Stimulated activated CD8-positive, alpha-beta memory T cell treated with anti-CD3 and anti-CD28 coated beads, Interleukin-4, amount 100 ng/mL, for 48 hours (primary cell): ENCODE results near the gene KRTAP9-3.
"Not testable (repeated sequence)": the region's sequence is repeated elsewhere in the genome, so short reads cannot be mapped to it uniquely, and the experiment has no call there.

Experiments
- DNase-seq: peaks from one replicate; pipeline ENCODE4 v3.0.0-alpha.2; 2020

The KRTAP9-3 gene, protein sequence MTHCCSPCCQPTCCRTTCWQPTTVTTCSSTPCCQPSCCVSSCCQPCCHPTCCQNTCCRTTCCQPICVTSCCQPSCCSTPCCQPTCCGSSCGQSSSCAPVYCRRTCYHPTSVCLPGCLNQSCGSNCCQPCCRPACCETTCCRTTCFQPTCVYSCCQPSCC

GRCh38 chr17:41232399-41233105 lies at the start of gene KRTAP9-3:
Gene KRTAP9-3, plus strand, starts transcription at chr17:41232449. Its CDS starts 53 bp downstream, at chr17:41232502.
- not testable (repeated sequence) for DNase-seq

DNA sequence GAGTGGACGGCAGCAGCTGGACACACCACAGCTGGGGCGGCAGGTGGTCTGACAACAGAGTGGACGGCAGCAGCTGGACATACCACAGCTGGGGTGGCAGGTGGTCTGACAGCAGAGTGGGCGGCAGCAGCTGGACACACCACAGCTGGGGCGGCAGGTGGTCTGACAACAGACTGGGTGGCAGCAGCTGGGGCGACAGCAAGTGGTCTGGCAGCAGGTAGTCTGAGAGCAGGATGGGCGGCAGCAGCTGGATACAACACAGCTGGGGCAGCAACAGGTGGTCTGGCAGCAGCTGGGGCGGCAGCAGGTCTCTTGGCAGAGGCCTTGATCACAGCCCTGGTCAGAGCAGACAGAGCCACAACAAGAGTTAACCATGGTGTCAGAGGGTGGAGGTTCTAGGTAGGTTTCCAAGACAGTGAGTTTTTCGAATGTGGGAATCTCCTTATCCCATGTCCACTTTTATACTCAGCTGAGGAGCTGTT lies 47.7 kb upstream of the KRTAP9-3 start, which contains the start of gene KRTAP4-1:
Gene KRTAP4-1, minus strand, starts transcription at position 432 of the 482 bp plus-strand sequence. Its CDS starts 57 bp downstream, at position 375.
- DNase-seq: no peak

DNA sequence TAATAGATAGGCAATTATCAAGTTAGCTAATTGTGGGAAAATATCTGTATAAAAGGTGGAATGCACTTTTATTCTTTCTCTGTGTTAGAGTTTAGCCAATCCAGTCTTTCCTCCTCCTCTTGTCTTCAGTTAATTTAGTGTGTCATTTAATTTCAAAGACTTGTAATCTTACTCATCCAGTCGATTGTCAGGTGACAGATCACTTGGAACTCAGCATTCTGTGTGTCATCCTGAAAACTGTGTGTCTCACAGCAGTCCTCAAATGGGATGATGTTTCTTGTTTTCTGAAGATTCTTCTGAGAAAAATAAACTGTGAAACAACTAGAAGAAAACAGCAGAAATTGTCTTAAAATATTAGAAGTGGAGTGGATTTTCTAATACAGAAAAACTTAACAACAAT lies 47.2 kb upstream of the KRTAP9-3 start:
- DNase-seq: no peak

DNA sequence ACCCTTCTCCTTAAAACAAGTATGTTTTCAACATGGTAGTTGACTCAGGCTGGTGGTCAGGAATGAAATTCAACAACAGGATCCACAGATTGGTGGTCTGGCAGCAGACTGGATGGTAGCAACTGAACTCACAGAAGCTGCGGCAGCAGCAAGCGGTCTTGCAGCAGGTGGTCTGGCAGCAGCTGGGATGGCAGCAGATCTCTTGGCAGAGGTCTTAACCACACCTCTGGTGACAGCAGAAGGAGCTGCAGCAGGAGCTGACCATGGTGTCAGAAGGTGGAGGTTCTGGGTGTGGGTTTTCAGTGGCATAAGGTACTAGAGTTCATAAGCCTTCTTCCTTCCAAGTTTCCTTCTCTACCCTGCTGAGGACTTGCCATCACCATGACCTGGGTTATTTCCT lies 45.4 kb upstream of the KRTAP9-3 start:
- no peak for DNase-seq

- not testable (repeated sequence) for DNase-seq
Measured at GRCh38 chr17:41189837-41190318, 42.4 kb upstream of the KRTAP9-3 start, which contains the start of gene KRTAP9-1. Gene KRTAP9-1, plus strand, starts transcription at chr17:41189887. Its CDS starts 0 bp downstream, at chr17:41189887.

GRCh38 chr17:41190328-41190727 lies 41.9 kb upstream of the KRTAP9-3 start:
- no peak for DNase-seq

DNA sequence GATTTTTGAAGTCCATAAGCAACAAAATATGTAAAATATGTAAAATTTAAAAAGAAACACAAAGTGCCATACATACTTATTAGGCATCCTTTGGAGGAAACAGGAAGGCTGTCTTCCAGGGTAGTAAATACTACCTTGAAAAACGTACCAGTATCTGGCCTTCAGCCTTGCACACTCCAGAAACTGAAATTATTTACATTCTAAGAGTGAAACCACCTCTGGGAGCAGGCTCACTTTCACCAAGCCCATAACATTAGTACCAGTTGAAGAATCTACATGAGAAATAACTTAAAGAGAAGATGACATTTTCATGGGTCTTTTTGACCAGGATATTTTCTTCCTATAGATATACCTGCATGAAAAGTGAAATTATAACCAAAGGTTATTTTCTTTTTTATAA lies 36.2 kb upstream of the KRTAP9-3 start:
- DNase-seq: no peak

DNA sequence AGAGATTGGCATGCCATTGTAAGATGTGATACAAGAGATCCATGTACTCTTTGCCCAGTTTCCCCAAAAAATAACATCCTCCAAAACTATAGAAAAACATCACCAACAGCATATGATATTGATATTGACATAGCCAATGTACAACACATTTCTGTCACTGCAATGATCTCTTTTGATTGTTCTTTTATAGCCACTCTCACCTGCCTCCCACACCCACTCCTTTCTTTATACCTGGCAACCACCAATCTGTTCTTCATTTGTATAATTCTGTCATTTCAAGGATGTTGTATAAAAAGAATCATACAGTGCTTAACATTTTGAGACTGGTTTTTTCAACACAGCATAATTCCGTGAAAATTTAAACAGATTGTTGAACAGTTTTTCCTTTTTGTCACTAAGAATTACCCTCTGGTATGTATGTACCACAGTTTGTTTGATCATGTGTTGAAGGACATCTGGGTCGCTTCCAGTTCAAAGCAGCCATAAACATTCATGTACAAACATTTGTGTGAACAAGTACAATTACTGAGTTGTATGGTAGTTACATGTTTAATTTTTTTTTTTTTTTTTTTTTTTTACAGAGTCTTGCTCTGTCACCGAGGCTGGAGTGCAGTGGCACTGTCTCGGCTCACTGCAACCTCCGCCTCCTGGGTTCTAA lies 32.7 kb upstream of the KRTAP9-3 start:
- DNase-seq: no peak

DNA sequence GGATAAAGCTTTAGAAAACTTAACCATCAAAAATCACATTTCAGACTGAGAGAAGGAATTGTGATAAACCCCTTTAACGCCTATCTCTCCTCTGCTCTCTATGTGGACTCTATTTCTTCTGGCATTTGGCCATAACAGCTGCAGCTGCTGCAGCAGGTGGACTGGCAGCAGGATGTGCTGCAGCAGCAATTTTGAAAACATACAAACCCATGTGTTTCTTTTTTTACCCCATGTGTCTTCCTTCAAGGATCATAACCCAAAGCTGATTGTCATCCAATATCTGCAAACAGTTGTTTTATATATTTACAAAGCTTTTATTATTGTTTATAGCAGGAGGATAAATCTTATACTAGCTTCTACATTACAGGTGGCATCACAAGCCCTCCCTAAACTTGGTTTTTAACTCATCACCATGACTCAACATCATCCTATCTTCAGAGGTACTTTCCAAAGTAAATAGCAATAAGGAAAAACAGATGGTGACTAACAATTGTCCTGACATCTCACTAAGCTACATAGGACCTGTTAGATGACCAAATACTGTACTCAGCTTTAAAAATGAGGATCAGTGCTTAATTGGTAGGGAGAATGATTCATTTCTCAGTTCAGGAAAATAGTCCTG lies 20.3 kb upstream of the KRTAP9-3 start:
- DNase-seq: no peak

DNA sequence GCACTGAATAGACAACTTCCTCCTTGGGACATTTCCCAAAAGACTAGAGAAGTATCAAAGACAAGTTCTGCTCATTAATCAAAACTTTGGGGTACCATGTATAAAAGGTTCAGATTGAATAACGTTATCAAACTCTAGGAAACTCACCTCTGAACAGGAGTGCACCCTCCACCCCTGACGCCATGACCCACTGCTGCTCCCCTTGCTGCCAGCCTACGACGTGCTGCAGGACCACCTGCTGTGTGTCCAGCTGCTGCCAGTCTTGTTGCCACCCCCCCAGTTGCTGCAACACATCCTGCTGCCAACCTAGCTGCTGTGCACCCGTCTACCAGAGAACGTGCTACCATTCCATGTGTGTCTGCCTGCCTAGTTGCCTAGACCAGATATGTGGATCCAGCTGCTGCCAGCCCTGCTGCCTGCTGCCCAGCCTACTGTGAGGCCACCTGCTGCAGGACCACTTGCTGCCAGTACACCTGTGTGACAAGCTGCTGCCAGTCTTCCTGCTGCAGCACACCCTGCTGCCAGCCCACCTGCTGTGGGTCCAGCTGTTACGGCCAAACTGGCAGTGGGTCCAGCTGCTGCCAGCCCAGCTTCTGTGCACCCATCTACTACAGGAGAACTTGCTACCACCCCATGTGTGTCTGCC lies 19.6 kb upstream of the KRTAP9-3 start:
- no peak for DNase-seq

DNA sequence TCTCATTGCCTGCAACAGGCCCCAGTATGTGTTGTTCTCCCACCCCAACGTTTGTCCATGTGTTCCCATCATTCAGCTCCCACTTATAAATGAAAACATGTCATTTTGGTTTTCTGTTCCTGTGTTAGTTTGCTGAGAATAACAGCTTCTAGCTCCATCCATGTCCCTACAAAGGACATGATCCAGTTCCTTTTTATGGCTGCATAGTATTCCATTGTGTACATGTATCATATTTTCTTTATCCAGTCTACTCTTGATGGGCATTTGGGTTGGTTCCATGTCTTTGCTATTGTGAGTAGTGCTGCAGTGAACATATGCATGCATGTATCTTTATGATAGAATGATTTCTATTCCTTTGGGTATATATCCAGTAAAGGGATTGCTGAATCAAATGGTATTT lies 16.6 kb upstream of the KRTAP9-3 start:
- DNase-seq: no peak

GRCh38 chr17:41223821-41224220 lies 8.4 kb upstream of the KRTAP9-3 start:
- no peak for DNase-seq

DNA sequence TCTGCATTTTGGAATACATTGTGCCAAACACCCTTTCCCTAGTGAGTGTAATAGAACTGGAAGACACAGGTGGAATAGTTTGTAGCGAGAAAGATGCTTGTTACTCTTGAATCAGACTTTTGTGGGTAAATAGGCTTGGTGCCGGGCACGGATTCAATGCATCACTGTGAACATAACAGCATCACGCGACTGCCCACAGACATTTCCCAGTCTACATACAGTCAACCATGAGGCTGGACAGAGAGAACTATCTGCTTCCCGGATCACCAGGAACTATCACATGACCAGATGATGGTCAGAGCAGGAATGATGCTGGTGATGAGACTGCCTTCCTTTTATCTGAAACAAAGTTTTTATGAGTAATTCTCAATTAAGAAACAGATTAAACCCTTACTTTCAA lies 6.2 kb upstream of the KRTAP9-3 start:
- no peak for DNase-seq

GRCh38 chr17:41226598-41227095 lies 5.6 kb upstream of the KRTAP9-3 start, which contains the start of gene KRTAP9-2:
Gene KRTAP9-2, plus strand, starts transcription at chr17:41226648. Its CDS starts 7 bp downstream, at chr17:41226655.
- not testable (repeated sequence) for DNase-seq

- DNase-seq: no peak
Measured at GRCh38 chr17:41230094-41230493, 2.2 kb upstream of the KRTAP9-3 start.

DNA sequence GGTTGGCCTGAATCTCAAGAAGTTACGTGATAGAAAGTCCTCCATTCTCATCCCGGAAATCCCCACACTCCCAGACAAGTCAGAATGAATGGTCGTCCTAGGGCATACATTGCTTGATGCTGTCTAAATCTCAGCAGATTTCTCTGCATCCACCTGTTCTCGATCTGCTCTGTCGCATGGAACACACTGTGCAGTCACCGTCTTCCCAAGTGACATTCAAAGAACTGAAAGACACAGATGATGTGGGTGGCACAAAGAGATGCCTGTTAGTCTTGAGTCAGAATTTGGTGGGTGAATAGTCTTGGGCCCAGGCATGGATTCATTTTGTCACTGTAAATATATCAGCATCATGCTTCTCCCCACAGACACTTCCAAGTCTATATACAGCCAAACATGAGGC lies 518 bp upstream of the KRTAP9-3 start:
- no peak for DNase-seq

GRCh38 chr17:41237116-41237515 lies 4.9 kb downstream of the KRTAP9-3 start:
- DNase-seq: not testable (repeated sequence)

DNA sequence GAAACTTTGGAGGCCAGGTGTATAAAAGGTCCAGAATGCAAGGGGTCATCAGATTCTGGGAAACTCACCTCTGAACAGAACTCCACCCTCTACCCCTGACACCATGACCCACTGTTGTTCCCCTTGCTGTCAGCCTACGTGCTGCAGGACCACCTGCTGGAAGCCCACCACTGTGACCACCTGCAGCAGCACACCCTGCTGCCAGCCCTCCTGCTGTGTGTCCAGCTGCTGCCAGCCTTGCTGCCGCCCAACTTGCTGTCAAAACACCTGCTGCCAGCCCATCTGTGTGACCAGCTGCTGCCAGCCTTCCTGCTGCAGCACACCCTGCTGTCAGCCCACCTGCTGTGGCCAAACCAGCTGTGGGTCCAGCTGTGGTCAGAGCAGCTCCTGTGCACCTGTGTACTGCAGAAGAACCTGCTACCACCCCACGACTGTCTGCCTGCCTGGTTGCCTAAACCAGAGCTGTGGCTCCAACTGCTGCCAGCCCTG lies 5.7 kb downstream of the KRTAP9-3 start, which contains the start of gene KRTAP9-8:
Gene KRTAP9-8, plus strand, starts transcription at position 51 of the 489 bp plus-strand sequence. Its CDS starts 53 bp downstream, at position 104.
- DNase-seq: not testable (repeated sequence)

DNA sequence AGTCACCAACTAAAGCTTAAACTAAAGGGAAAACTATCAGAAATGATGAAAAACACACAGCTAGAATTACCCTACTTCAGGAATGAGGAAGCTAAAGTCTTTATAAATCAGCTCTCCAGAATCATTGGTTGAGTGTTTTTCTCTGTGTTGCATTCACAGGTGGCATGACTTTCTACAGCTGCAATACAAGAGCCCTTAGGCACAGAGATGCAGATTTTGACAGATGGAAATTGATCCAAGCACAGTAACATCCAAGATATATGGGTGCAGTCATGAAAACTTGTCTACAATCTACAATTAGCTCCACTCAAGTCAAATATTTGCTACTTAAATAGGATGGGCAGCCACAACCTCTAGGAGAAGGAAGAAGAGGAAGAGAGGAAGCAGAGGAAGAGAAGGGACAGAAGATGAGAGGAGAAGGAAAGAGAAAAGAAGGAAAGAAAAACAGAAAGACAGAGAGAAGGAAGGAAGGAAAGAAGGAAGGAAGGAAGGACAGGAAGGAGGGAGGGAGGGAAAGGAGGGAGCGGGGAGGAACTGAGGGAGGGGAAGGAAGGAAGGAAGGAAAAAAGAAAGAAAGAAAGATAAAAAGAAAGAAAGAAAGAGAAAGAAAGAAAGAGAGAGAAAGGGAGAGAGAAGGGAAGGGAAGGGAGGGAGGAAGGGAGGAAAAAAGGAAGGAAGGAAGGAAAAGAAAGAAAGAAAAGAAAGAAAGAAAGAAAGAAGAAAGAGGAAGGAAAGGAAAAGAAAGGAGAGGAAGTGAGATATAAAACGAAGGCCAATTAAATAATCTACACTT lies 14.9 kb downstream of the KRTAP9-3 start:
- DNase-seq: not testable (repeated sequence)

- DNase-seq: not testable (repeated sequence)
Measured at GRCh38 chr17:41249637-41250240, 17.5 kb downstream of the KRTAP9-3 start, which contains the start of gene KRTAP9-4. Gene KRTAP9-4, plus strand, starts transcription at chr17:41249687. Its CDS starts 34 bp downstream, at chr17:41249721.
